ENCODE measurements around the gene GJE1.

The GJE1 gene

GRCh38 chr6:142167071-142167470 lies 34.3 kb downstream of the GJE1 start:
- DNase-seq, result no peak

- no peak for DNase-seq
These were observed 34.8 kb downstream of the GJE1 start for GRCh38 chr6:142167486-142167885.

- DNase-seq, result no peak
These were observed 38.6 kb downstream of the GJE1 start for GRCh38 chr6:142171351-142171750.

- DNase-seq, result no peak
These were observed 40.0 kb downstream of the GJE1 start for GRCh38 chr6:142172758-142173157.

- DNase-seq, result no peak
These were observed 41.3 kb downstream of the GJE1 start for GRCh38 chr6:142173980-142174379.

GRCh38 chr6:142174703-142175102 lies 42.0 kb downstream of the GJE1 start:
- no peak for DNase-seq

GRCh38 chr6:142178129-142178528 lies 45.4 kb downstream of the GJE1 start:
- DNase-seq, result no peak

- no peak for DNase-seq
These were observed 49.3 kb downstream of the GJE1 start for GRCh38 chr6:142182004-142182403.

GRCh38 chr6:142183351-142183750 lies 50.6 kb downstream of the GJE1 start:
- DNase-seq, result no peak

GRCh38 chr6:142184307-142184706 lies 51.6 kb downstream of the GJE1 start:
- DNase-seq, result no peak
